D721Med (cell line): ENCODE data around the gene RNF17.

Experiments
- DNase-seq: peaks from one replicate; pipeline ENCODE4 v3.0.0; 2011; ENCODE audit warnings: low spot score; ENCODE audit not compliant: insufficient read length
- FAIRE-seq: peaks from 2 replicates; lab custom pipeline; 2011; peaks lifted over from hg19 to GRCh38; lab: Jason Lieb, UNC
- CTCF ChIP-seq: IDR thresholded peaks from 2 replicates; pipeline ENCODE4 v1.5.1; 2012; ENCODE audit warnings: mild to moderate bottlenecking, control low read depth; ENCODE audit not compliant: insufficient read depth; ENCODE audit errors: missing control alignments

The RNF17 gene

GRCh38 chr13:24740014-24740890, 23.7 kb upstream of the RNF17 start:
- TF ChIP-seq CTCF, result no peak
- FAIRE-seq (no peak), DNase-seq (no peak)

- FAIRE-seq (no peak), DNase-seq (no peak)
- peak; percentile 1 for TF ChIP-seq CTCF
Measured at GRCh38 chr13:24741016-24741662, 22.8 kb upstream of the RNF17 start.

GRCh38 chr13:24741791-24742190, 22.2 kb upstream of the RNF17 start:
- DNase-seq (no peak), FAIRE-seq (no peak)
- TF ChIP-seq CTCF, result no peak

GRCh38 chr13:24742294-24742693, 21.7 kb upstream of the RNF17 start:
- FAIRE-seq (no peak), DNase-seq (no peak)
- no peak for TF ChIP-seq CTCF

GRCh38 chr13:24742977-24743376, 21.0 kb upstream of the RNF17 start:
- DNase-seq, result no peak
- TF ChIP-seq CTCF, result no peak
- FAIRE-seq, result no peak

- DNase-seq, result no peak
- FAIRE-seq, result no peak
- no peak for TF ChIP-seq CTCF
Measured at GRCh38 chr13:24744247-24744646, 19.7 kb upstream of the RNF17 start.

GRCh38 chr13:24745516-24745860, 18.5 kb upstream of the RNF17 start:
- TF ChIP-seq CTCF, result no peak
- FAIRE-seq (no peak), DNase-seq (no peak)
